Cerebellar cortex (tissue), 1 donor: ENCODE results near the gene SPART.
A peak's percentile ranks its signal among the peaks of the same experiment; 100 is the strongest.

ENCODE experiments used
- DNase-seq: peaks from one replicate; pipeline ENCODE4 v3.0.0-alpha.2; 2015; ENCODE audit warnings: low spot score

The SPART gene

GRCh38 chr13:36346222-36347083 is at the start of gene SPART:
Gene SPART (minus strand): TSS chr13:36346394. CDS start chr13:36335830, 10,564 bp downstream.
- peak; percentile 94 for DNase-seq

- peak; percentile 2 for DNase-seq
These were observed 49.1 kb upstream of the SPART start for GRCh38 chr13:36395280-36395679.

- no peak for DNase-seq
These were observed 39.3 kb upstream of the SPART start for GRCh38 chr13:36385489-36385888.

- DNase-seq, result no peak
These were observed 35.8 kb upstream of the SPART start for GRCh38 chr13:36382030-36382429.

- DNase-seq, result no peak
These were observed 31.8 kb upstream of the SPART start for GRCh38 chr13:36377826-36378468.

- no peak for DNase-seq
These were observed 27.9 kb upstream of the SPART start for GRCh38 chr13:36374063-36374462.

- DNase-seq, result no peak
These were observed 25.0 kb upstream of the SPART start for GRCh38 chr13:36371185-36371584.

GRCh38 chr13:36370108-36370429 is 23.9 kb upstream of the SPART start:
- no peak for DNase-seq

GRCh38 chr13:36369268-36370107 is 23.3 kb upstream of the SPART start:
- no peak for DNase-seq

GRCh38 chr13:36366031-36366430 is 19.8 kb upstream of the SPART start:
- DNase-seq, result no peak

- DNase-seq, result no peak
These were observed 17.2 kb upstream of the SPART start for GRCh38 chr13:36363366-36363863.

GRCh38 chr13:36362914-36363313 is 16.7 kb upstream of the SPART start:
- no peak for DNase-seq

- no peak for DNase-seq
These were observed 16.1 kb upstream of the SPART start for GRCh38 chr13:36362251-36362650.

GRCh38 chr13:36360903-36361302 is 14.7 kb upstream of the SPART start:
- DNase-seq, result no peak

- no peak for DNase-seq
These were observed 13.2 kb upstream of the SPART start for GRCh38 chr13:36359301-36359950.

- no peak for DNase-seq
These were observed 12.1 kb upstream of the SPART start for GRCh38 chr13:36358175-36358718.

GRCh38 chr13:36357692-36358091 is 11.5 kb upstream of the SPART start:
- DNase-seq, result no peak

GRCh38 chr13:36357231-36357630 is 11.0 kb upstream of the SPART start:
- DNase-seq, result no peak

GRCh38 chr13:36356058-36356457 is 9.9 kb upstream of the SPART start:
- DNase-seq, result no peak

- no peak for DNase-seq
These were observed 9.4 kb upstream of the SPART start for GRCh38 chr13:36355632-36356031.

GRCh38 chr13:36354842-36355623 is 8.8 kb upstream of the SPART start:
- no peak for DNase-seq
